ENCODE data around the gene HIRIP3.
"Not testable (repeated sequence)": the region's sequence is repeated elsewhere in the genome, so short reads cannot be mapped to it uniquely, and the experiment has no call there.

Gene HIRIP3

DNA sequence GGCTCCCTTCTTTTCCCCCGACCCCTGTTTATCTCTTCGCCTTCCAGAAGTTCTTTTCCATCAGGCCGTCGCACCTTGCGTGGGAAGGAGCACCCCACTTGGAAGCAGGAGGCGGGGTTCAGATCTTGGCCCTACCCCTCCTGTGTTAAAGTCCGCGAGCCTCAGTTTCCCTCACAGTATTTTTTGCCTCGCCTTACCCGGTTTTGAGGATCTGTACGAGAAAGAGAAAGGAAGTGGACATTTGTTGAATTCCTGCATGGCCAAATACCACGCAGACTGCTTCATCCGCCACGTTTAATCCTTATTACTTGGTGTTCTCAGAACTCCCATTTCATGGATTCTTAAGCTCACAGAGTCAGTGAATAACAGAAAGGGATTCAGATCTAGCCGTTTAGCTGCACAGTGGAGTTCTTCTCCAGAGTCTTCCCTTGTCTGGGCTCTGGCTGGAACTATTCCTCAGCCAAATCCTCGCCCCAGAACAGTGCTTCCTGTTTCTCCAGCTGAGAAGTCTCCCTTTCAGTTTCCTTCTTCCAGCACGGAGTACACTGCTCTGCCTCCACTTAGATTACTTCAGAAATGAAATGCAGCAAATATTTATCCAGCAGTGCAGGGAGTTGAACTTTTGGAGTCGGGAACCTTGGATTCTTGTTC is 32.9 kb downstream of the HIRIP3 start:
- Histone ChIP-seq H3K4me3 (ENCODE audit: low read depth in 1 of 2, low read length in 2 of 2) (peak overlapping the region; percentile 77 to 97), H3K27ac (ENCODE audit: low read length) (peak overlapping the region; percentile 95), H3K27me3 (ENCODE audit: low read depth, low read length) (no peaks in the 10 kb centered on the region), H3K36me3 (ENCODE audit: control insufficient read depth in 1 of 2, insufficient read depth in 2 of 2, low read length in 2 of 2) (peaks cover 4 to 6% of the 10 kb centered on the region in 2 donors), H3K9me3 (ENCODE audit: control insufficient read depth in 1 of 2, low read length in 2 of 2) (no peaks in the 10 kb centered on the region), H3K4me1 (ENCODE audit: control insufficient read depth in 1 of 2, insufficient read depth in 2 of 2, low read length in 2 of 2) (peaks cover 7 to 12% of the 10 kb centered on the region in 2 donors)

DNA sequence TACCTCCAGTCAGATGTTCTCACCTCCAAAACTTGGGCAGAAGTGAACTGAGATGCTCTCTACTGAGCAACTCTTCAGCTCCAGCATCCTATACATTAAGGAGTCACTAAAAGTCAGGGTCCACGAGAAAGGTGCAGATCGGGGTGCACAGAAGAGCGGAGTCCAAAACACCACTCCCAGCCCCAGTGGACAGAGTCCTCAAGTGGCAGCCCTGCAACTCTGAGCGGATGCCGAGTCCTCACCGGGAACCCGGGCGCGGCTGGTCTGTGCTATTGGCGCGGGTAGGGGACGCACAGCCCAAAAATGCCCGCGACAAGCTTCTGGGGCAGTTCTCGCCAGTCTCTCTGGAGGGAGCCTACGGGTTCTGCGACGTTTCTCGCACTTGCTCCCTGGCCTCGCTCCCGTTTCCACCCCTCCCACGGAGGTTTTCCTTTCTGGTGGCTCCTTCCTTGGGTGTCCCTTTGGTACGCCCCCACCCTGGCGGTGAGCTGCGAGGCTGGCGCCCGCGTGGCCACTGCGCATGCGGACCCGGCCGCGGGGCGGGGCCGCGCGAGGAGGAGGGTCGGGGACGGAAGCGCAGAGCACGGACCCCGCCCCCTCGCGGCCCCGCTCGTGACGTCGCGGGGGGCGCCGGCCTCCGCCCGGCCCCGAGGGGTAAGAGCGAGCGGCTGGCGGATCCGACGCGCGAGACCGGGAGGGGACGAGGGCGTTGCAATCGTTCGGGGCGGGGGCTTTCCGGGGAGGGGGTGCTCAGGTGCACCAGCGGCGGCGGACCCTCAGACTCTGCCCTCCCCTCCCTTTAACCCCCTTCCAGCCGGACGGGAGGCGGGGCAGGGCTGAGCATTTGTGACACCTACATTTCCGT is 33.7 kb downstream of the HIRIP3 start, which contains the start of gene TMEM219:
TSS of gene TMEM219 (plus strand) at position 601 of the 865 bp plus-strand sequence. CDS start 1,065 bp downstream, outside the sequence.
- Histone ChIP-seq H3K27me3 (ENCODE audit: low read depth, low read length) (no peaks in the 10 kb centered on the region), H3K27ac (ENCODE audit: low read length) (peak within 1 kb of the TSS; percentile 95), H3K36me3 (ENCODE audit: control insufficient read depth in 1 of 2, insufficient read depth in 2 of 2, low read length in 2 of 2) (peaks cover 4 to 6% of the 10 kb centered on the region in 2 donors), H3K9me3 (ENCODE audit: control insufficient read depth in 1 of 2, low read length in 2 of 2) (no peaks in the 10 kb centered on the region), H3K4me3 (ENCODE audit: low read depth in 1 of 2, low read length in 2 of 2) (peak within 1 kb of the TSS; percentile 77 to 97), H3K4me1 (ENCODE audit: control insufficient read depth in 1 of 2, insufficient read depth in 2 of 2, low read length in 2 of 2) (peaks cover 7 to 12% of the 10 kb centered on the region in 2 donors)

DNA sequence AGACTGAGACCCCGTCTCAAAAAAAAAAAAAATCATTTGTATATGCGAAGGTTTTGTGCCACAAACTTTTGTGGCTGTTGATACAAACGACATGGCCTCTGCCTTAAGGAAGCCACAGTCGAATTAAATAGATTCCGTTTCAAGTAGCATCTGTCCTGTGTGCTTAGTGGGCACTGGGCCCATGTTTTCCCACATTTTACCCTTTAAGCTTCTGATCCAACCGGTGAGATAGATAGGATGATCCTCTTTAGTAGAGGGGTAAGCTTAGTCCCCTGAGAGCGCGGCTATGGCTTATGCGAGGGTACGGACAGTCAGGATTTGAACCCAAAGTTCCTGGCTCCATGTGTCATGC is 34.3 kb downstream of the HIRIP3 start:
- Histone ChIP-seq H3K4me3 (ENCODE audit: low read depth in 1 of 2, low read length in 2 of 2) (peak overlapping the region; percentile 77 to 87), H3K4me1 (ENCODE audit: control insufficient read depth in 1 of 2, insufficient read depth in 2 of 2, low read length in 2 of 2) (peaks cover 7 to 12% of the 10 kb centered on the region in 2 donors), H3K27ac (ENCODE audit: low read length) (peak overlapping the region; percentile 63), H3K36me3 (ENCODE audit: control insufficient read depth in 1 of 2, insufficient read depth in 2 of 2, low read length in 2 of 2) (peaks cover 4 to 6% of the 10 kb centered on the region in 2 donors), H3K27me3 (ENCODE audit: low read depth, low read length) (no peaks in the 10 kb centered on the region), H3K9me3 (ENCODE audit: control insufficient read depth in 1 of 2, low read length in 2 of 2) (no peaks in the 10 kb centered on the region)

DNA sequence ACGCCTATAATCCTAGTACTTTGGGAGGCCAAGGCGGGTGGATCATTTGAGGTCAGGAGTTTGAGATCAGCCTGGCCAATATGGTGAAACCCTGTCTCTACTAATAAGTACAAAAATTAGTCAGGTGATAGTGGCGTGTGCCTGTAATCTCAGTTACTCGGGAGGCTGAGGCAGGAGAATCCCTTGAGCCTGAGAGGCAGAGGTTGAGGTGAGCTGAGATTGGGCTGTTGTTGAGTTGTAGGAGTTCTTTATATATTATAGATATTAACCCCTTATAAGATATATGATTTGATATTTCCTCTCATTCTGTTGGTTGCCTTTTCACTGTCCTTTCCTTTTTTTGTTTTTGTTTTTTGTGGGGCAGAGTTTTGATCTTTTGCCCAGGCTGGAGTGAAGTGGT is 35.6 kb downstream of the HIRIP3 start:
- H3K27me3 ChIP-seq (ENCODE audit: low read depth, low read length); H3K4me3 ChIP-seq (ENCODE audit: low read depth in 1 of 2, low read length in 2 of 2); H3K36me3 ChIP-seq (ENCODE audit: control insufficient read depth in 1 of 2, insufficient read depth in 2 of 2, low read length in 2 of 2); H3K9me3 ChIP-seq (ENCODE audit: control insufficient read depth in 1 of 2, low read length in 2 of 2); H3K27ac ChIP-seq (ENCODE audit: low read length): not testable (repeated sequence)
- H3K4me1 ChIP-seq (ENCODE audit: control insufficient read depth in 1 of 2, insufficient read depth in 2 of 2, low read length in 2 of 2), result peaks cover 7 to 12% of the 10 kb centered on the region in 2 donors

DNA sequence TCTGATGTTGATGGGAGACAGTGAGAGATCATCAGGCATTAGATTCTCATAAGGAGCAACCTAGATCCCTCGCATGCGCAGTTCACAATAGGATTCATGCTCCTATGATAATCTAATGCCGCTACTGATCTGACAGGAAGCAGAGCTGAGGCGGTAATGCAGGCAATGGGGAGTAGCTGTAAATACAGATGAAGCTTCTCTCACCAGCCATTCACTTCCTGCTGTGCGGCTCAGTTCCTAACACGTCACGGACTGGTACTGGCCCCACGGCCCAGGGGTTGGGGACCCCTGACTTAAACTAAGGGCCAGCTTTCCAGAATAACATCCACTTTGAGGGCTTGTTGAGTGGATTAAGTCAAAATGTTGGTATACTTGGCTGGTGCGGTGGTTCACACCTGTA is 36.1 kb downstream of the HIRIP3 start:
- Histone ChIP-seq H3K27me3 (ENCODE audit: low read depth, low read length) (no peaks in the 10 kb centered on the region), H3K4me3 (ENCODE audit: low read depth in 1 of 2, low read length in 2 of 2) (no peak overlapping the region), H3K36me3 (ENCODE audit: control insufficient read depth in 1 of 2, insufficient read depth in 2 of 2, low read length in 2 of 2) (no peaks in the 10 kb centered on the region), H3K27ac (ENCODE audit: low read length) (no peak overlapping the region), H3K4me1 (ENCODE audit: control insufficient read depth in 1 of 2, insufficient read depth in 2 of 2, low read length in 2 of 2) (peaks cover 7 to 12% of the 10 kb centered on the region in 2 donors), H3K9me3 (ENCODE audit: control insufficient read depth in 1 of 2, low read length in 2 of 2) (no peaks in the 10 kb centered on the region)

DNA sequence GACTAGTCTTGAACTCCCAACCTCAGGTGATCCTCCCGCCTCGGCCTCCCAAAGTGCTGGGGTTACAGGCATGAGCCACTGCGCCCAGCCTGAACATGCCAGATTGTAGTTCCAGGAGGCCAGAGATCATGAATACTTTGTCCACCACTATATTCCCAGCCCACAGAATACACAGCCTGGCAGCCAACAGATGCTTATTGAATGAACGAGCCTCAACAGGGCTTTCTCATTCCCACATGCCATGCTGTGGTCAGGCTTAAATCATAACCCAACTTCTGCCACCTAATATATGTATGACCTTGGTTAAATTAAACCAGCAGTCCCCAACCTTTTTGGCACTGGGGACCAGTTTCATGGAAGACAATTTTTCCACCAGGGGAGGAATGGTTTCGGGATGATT is 36.7 kb downstream of the HIRIP3 start:
- no peaks in the 10 kb centered on the region for H3K9me3 ChIP-seq (ENCODE audit: control insufficient read depth in 1 of 2, low read length in 2 of 2)
- H3K27ac ChIP-seq (ENCODE audit: low read length), result no peak overlapping the region
- no peak overlapping the region for H3K4me3 ChIP-seq (ENCODE audit: low read depth in 1 of 2, low read length in 2 of 2)
- no peaks in the 10 kb centered on the region for H3K27me3 ChIP-seq (ENCODE audit: low read depth, low read length)
- H3K36me3 ChIP-seq (ENCODE audit: control insufficient read depth in 1 of 2, insufficient read depth in 2 of 2, low read length in 2 of 2), result no peaks in the 10 kb centered on the region
- peaks cover 7 to 12% of the 10 kb centered on the region in 2 donors for H3K4me1 ChIP-seq (ENCODE audit: control insufficient read depth in 1 of 2, insufficient read depth in 2 of 2, low read length in 2 of 2)

DNA sequence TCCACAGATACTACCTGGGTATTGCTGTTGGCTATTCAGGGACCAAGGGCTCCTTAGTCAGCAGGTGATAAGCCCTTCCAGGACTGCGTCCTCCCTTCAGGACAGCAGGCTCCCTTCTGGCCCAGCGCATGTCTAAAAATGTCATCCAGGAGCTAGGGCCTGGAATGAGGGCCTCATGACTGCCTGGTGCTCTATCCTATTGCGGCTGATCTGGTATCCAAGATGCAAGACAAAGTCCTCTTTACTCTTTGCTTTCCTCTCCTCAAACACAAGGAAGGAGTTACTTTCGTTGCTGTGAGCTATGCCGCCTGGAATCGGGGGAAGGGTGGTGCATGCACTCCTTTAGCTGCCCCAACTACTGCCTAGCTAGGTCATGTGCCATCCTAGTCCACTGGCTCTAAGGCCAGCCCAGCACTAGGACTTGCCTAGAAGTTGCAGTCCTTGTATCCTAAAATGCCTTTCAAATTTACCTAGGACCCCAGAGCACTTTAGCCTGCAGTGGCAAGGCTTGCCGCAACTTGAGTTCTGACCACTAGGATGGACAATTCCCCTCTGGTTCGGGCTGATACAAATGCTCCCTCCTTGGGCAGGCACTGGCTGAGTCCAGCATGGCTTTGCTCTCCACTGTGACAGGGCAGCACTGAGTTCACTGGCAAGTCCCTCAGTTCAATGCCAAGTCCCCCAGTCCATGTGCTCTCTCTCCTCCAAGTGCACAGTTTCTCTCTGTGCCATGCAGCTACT is 43.6 kb downstream of the HIRIP3 start:
- Histone ChIP-seq H3K9me3 (ENCODE audit: control insufficient read depth in 1 of 2, low read length in 2 of 2) (no peaks in the 10 kb centered on the region), H3K4me1 (ENCODE audit: control insufficient read depth in 1 of 2, insufficient read depth in 2 of 2, low read length in 2 of 2) (no peaks in the 10 kb centered on the region), H3K27ac (ENCODE audit: low read length) (no peak overlapping the region), H3K27me3 (ENCODE audit: low read depth, low read length) (no peaks in the 10 kb centered on the region), H3K36me3 (ENCODE audit: control insufficient read depth in 1 of 2, insufficient read depth in 2 of 2, low read length in 2 of 2) (no peaks in the 10 kb centered on the region), H3K4me3 (ENCODE audit: low read depth in 1 of 2, low read length in 2 of 2) (no peak overlapping the region)

DNA sequence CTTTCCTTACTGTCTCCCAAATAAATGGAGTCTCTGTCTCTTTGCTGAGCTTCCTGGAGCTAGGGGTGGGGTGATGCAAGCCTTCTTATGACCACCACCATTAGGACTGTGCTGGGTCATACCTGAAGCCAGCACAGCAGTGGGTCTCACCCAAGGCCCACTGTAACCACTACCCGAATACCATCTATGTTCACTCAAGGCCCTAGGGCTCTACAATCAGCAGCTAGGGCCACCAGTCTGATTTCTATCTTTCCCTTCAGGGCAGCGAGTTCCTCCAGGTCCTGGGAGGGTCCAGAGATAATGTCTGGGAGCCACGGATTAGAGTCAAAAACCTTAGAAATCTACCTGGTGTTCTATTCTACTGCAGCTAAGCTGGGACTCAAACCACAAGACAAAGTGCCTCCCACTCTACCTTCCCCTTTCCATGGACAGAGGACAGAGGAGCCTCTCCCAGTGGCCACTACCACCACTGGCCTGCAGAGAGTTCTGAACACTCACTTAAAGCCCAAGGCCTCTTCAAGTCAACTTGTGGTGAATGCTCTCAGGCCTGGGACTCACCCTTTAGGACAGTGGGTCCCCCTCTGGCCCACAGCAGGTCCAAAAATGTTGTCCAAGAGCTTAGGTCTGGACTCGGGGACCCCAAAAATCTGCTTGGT is 44.5 kb downstream of the HIRIP3 start:
- Histone ChIP-seq H3K4me3 (ENCODE audit: low read depth in 1 of 2, low read length in 2 of 2) (no peak overlapping the region), H3K36me3 (ENCODE audit: control insufficient read depth in 1 of 2, insufficient read depth in 2 of 2, low read length in 2 of 2) (no peaks in the 10 kb centered on the region), H3K4me1 (ENCODE audit: control insufficient read depth in 1 of 2, insufficient read depth in 2 of 2, low read length in 2 of 2) (no peaks in the 10 kb centered on the region), H3K9me3 (ENCODE audit: control insufficient read depth in 1 of 2, low read length in 2 of 2) (no peaks in the 10 kb centered on the region), H3K27ac (ENCODE audit: low read length) (no peak overlapping the region), H3K27me3 (ENCODE audit: low read depth, low read length) (no peaks in the 10 kb centered on the region)

DNA sequence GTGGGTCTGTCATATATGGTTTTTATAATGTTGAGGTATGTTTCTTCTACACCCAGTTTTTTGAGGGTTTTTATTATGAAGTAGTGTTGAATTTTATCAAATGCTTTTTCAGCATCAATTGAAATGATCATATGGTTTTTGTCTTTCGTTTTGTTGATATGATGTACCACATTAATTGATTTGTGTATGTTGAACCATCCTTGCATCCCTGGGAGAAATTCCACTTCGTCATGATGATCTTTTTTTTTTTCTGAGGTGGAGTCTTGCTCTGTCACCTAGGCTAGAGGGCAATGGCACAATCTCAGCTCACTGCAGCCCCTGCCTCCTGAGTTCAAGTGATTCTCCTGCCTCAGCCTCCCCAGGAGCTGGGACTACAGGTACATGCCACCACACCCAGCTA is 47.5 kb downstream of the HIRIP3 start:
- Histone ChIP-seq H3K4me3 (ENCODE audit: low read depth in 1 of 2, low read length in 2 of 2) (no peak overlapping the region), H3K4me1 (ENCODE audit: control insufficient read depth in 1 of 2, insufficient read depth in 2 of 2, low read length in 2 of 2) (peaks cover 3 to 7% of the 10 kb centered on the region in 2 donors), H3K27ac (ENCODE audit: low read length) (no peak overlapping the region), H3K36me3 (ENCODE audit: control insufficient read depth in 1 of 2, insufficient read depth in 2 of 2, low read length in 2 of 2) (no peaks in the 10 kb centered on the region), H3K9me3 (ENCODE audit: control insufficient read depth in 1 of 2, low read length in 2 of 2) (no peaks in the 10 kb centered on the region), H3K27me3 (ENCODE audit: low read depth, low read length) (no peaks in the 10 kb centered on the region)

DNA sequence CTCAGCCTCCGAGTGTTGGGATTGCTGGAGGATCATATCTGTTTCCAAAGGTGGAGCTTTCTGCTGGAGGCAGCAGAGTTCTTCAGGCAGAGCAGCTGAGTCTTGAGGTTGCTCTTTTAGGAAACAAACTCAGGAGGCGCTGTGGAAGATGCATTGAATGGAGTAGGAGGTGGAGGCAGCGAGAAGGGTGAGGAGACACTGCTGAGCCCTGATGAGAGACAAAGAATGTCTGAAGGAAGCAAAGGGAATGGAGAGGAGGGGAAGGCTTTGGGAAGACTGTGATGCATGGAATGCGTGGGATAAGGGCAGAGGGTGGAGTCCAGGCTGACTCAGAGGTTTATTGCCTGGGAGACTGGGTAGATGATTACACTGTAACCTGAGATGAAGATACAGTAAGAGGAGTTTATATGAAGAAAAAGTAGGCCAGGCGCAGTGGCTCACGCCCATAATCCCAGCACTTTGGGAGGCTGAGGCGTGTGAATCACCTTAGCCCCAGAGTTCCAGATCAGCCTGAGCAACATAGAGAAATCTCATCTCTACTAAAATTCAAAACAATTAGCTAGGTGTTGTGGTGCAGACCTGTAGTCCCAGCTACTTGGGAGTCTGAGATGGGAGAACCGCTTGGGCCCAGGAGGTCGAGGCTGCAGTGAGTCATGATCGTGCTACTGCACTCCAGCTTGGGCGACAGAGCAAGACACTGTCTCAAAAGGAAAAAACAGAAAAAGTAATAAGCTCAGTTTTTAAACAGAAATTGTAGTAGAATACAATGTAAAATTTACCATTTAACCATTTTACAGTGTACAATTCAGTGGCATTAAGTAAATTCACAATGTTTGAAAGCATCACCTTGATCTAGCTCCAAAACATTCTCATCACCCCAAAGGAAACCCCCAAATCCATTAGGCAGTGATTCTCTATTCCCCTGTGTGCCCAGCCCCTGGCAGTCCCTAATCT is 51.3 kb downstream of the HIRIP3 start:
- Histone ChIP-seq H3K4me3 (ENCODE audit: low read depth in 1 of 2, low read length in 2 of 2) (no peak overlapping the region), H3K27ac (ENCODE audit: low read length) (peak overlapping the region; percentile 77), H3K36me3 (ENCODE audit: control insufficient read depth in 1 of 2, insufficient read depth in 2 of 2, low read length in 2 of 2) (no peaks in the 10 kb centered on the region), H3K27me3 (ENCODE audit: low read depth, low read length) (no peaks in the 10 kb centered on the region), H3K4me1 (ENCODE audit: control insufficient read depth in 1 of 2, insufficient read depth in 2 of 2, low read length in 2 of 2) (peaks cover 3 to 7% of the 10 kb centered on the region in 2 donors), H3K9me3 (ENCODE audit: control insufficient read depth in 1 of 2, low read length in 2 of 2) (no peaks in the 10 kb centered on the region)

Measured in muscle layer of duodenum (tissue), 2 donors.